H9 (cell line): ENCODE measurements around the gene MADCAM1. TPM values are rescaled to one million over a fixed set of nuclear protein-coding genes. Genes with fewer than 3 reads are reported as not detected.

ENCODE experiments used
- DNase-seq: peaks from one replicate; pipeline ENCODE4 v3.0.0-alpha.2; 2017
- H2AFZ ChIP-seq: one replicate; pipeline ENCODE4 v1.6.1; 2013; ENCODE audit warnings: mild to moderate bottlenecking, low read length, control low read depth, moderate library complexity
- H2AK5ac ChIP-seq: 2 replicates; pipeline ENCODE4 v1.6.1; 2013; ENCODE audit warnings: low read length, control low read depth, mixed read lengths; ENCODE audit not compliant: insufficient read length
- H2BK120ac ChIP-seq: one replicate; pipeline ENCODE4 v1.6.1; 2013; ENCODE audit warnings: low read depth, mild to moderate bottlenecking, low read length, control low read depth, inconsistent platforms; ENCODE audit not compliant: poor library complexity, severe bottlenecking
- H2BK12ac ChIP-seq: 2 replicates; pipeline ENCODE4 v1.6.1; 2013; ENCODE audit warnings: low read length, control low read depth, mixed read lengths, low read depth; ENCODE audit not compliant: insufficient read length
- H2BK15ac ChIP-seq: 2 replicates; pipeline ENCODE4 v1.6.1; 2013; ENCODE audit warnings: low read depth, low read length, control low read depth
- H2BK20ac ChIP-seq: one replicate; pipeline ENCODE4 v1.6.1; 2013; ENCODE audit warnings: low read depth, mild to moderate bottlenecking, low read length, control low read depth, inconsistent platforms; ENCODE audit not compliant: poor library complexity, severe bottlenecking
- H2BK5ac ChIP-seq: 2 replicates; pipeline ENCODE4 v1.6.1; 2013; ENCODE audit warnings: low read length, control low read depth, mixed read lengths; ENCODE audit not compliant: insufficient read length
- H3K14ac ChIP-seq: 2 replicates; pipeline ENCODE4 v1.6.1; 2013; ENCODE audit warnings: low read length, control low read depth; ENCODE audit not compliant: insufficient read depth
- H3K18ac ChIP-seq: 2 replicates; pipeline ENCODE4 v1.6.1; 2013; ENCODE audit warnings: low read depth, mild to moderate bottlenecking, mixed read lengths, low read length, control low read depth; ENCODE audit not compliant: insufficient read length
- H3K23ac ChIP-seq: 2 replicates; pipeline ENCODE4 v1.6.1; 2013; ENCODE audit warnings: low read length, control low read depth, mixed read lengths, low read depth; ENCODE audit not compliant: insufficient read length
- H3K23me2 ChIP-seq: 2 replicates; pipeline ENCODE4 v1.6.1; 2013; ENCODE audit warnings: low read depth, mild to moderate bottlenecking, mixed read lengths, low read length, control low read depth; ENCODE audit not compliant: insufficient read length, poor library complexity, severe bottlenecking
- H3K27ac ChIP-seq: 2 replicates; pipeline ENCODE4 v1.5.1; 2013; ENCODE audit warnings: low read length, control low read depth, mixed read lengths, low read depth; ENCODE audit not compliant: insufficient read length
- H3K27me3 ChIP-seq: 2 replicates; pipeline ENCODE4 v1.6.1; 2013; ENCODE audit warnings: low read length, control low read depth, inconsistent platforms; ENCODE audit not compliant: insufficient read depth
- H3K4ac ChIP-seq: 2 replicates; pipeline ENCODE4 v1.6.1; 2013; ENCODE audit warnings: low read depth, mild to moderate bottlenecking, control low read depth, inconsistent platforms, low read length, moderate library complexity
- H3K4me1 ChIP-seq: 2 replicates; pipeline ENCODE4 v1.6.1; 2013; ENCODE audit warnings: low read length, control low read depth, inconsistent platforms; ENCODE audit not compliant: insufficient read depth
- H3K4me2 ChIP-seq: 2 replicates; pipeline ENCODE4 v1.6.1; 2013; ENCODE audit warnings: low read length, control low read depth, mixed read lengths; ENCODE audit not compliant: insufficient read length, insufficient read depth
- H3K56ac ChIP-seq: 2 replicates; pipeline ENCODE4 v1.6.1; 2013; ENCODE audit warnings: low read depth, mild to moderate bottlenecking, mixed read lengths, low read length, control low read depth; ENCODE audit not compliant: insufficient read length
- H3K79me1 ChIP-seq: 2 replicates; pipeline ENCODE4 v1.6.1; 2013; ENCODE audit warnings: low read depth, mild to moderate bottlenecking, moderate library complexity, low read length, control low read depth, inconsistent platforms; ENCODE audit not compliant: insufficient read depth, poor library complexity, severe bottlenecking
- H3K79me2 ChIP-seq: 2 replicates; pipeline ENCODE4 v1.6.1; 2013; ENCODE audit warnings: low read length, control low read depth, inconsistent platforms; ENCODE audit not compliant: insufficient read depth
- H3K9ac ChIP-seq: 2 replicates; pipeline ENCODE4 v1.6.1; 2013; ENCODE audit warnings: low read length, control low read depth, mixed read lengths; ENCODE audit not compliant: insufficient read length; ENCODE audit errors: extremely low read depth
- H3K9me3 ChIP-seq: one replicate; pipeline ENCODE4 v1.6.1; 2013; ENCODE audit warnings: low read depth, low read length, inconsistent platforms; ENCODE audit not compliant: control insufficient read depth
- H3T11ph ChIP-seq: one replicate; pipeline ENCODE4 v1.6.1; 2013; ENCODE audit warnings: mild to moderate bottlenecking, low read length, control low read depth, inconsistent platforms
- H4K20me1 ChIP-seq: one replicate; pipeline ENCODE4 v1.6.1; 2013; ENCODE audit not compliant: control insufficient read depth, insufficient read length, insufficient read depth
- H4K5ac ChIP-seq: 2 replicates; pipeline ENCODE4 v1.6.1; 2013; ENCODE audit warnings: low read depth, mild to moderate bottlenecking, mixed read lengths, low read length, control low read depth; ENCODE audit not compliant: insufficient read length
- H4K8ac ChIP-seq: replicated peaks from 2 replicates; pipeline ENCODE4 v1.6.1; 2013; ENCODE audit warnings: low read length, control low read depth, mixed read lengths, low read depth; ENCODE audit not compliant: insufficient read length
- H4K91ac ChIP-seq: 2 replicates; pipeline ENCODE4 v1.6.1; 2013; ENCODE audit warnings: low read depth, mild to moderate bottlenecking, moderate library complexity, mixed read lengths, low read length, control low read depth; ENCODE audit not compliant: insufficient read length
- H3K27ac Mint-ChIP-seq, 3 experiments: 2 replicates in 2 of 3; 3 replicates in 1 of 3; pipeline ENCODE4 v1.8.0; 2020 to 2021; ENCODE audit warnings: mixed read lengths in 3 of 3, mild to moderate bottlenecking in 1 of 3, moderate library complexity in 1 of 3
- H3K27me3 Mint-ChIP-seq: 2 replicates; pipeline ENCODE4 v1.8.0; 2021; ENCODE audit warnings: low read depth, mild to moderate bottlenecking, moderate library complexity, mixed read lengths
- H3K36me3 Mint-ChIP-seq, 3 experiments: 2 replicates in 2 of 3; 3 replicates in 1 of 3; pipeline ENCODE4 v1.8.0; 2020 to 2021; ENCODE audit warnings: low read depth in 3 of 3, mixed read lengths in 3 of 3; ENCODE audit not compliant: insufficient read depth in 1 of 3
- H3K4me1 Mint-ChIP-seq, 2 experiments: 2 replicates each; pipeline ENCODE4 v1.8.0; 2020; ENCODE audit warnings: mixed read lengths in 2 of 2
- H3K4me3 Mint-ChIP-seq, 2 experiments: 2 replicates in 1 of 2; 3 replicates in 1 of 2; pipeline ENCODE4 v1.8.0; 2020 to 2021; ENCODE audit warnings: mild to moderate bottlenecking in 2 of 2, mixed read lengths in 2 of 2, moderate library complexity in 1 of 2
- H3K9me3 Mint-ChIP-seq, 2 experiments: 2 replicates in 1 of 2; 3 replicates in 1 of 2; pipeline ENCODE4 v1.8.0; 2020; ENCODE audit warnings: mild to moderate bottlenecking in 2 of 2, mixed read lengths in 2 of 2, moderate library complexity in 1 of 2
- WGBS: extraction: QIAGEN DNeasy Blood & Tissue Kit; methylation state at CpG from one replicate; pipeline ENCODE4 v1.1.7; 2013; ENCODE audit warnings: missing lambda C conversion rate, low lambda C conversion rate, mixed read lengths; ENCODE audit not compliant: insufficient read length; ENCODE audit errors: extremely low coverage; 5-methylcytosine and 5-hydroxymethylcytosine counted together
- total RNA-seq: library from RNA; stranded (reverse); gene quantifications from 2 replicates; pipeline ENCODE4 v1.2.1, GENCODE V29; 2021
- TF ChIP-seq, protein P1 (sequence below): fragments of 200-600 bp; sonication (generic); conservative IDR thresholded peaks from 3 replicates; pipeline ENCODE4 v1.8.0; 2021; ENCODE audit warnings: antibody characterized with exemption, mild to moderate bottlenecking

The MADCAM1 gene
- total RNA-seq, 1 experiment from 2014 or later: 1.2 TPM

DNA sequence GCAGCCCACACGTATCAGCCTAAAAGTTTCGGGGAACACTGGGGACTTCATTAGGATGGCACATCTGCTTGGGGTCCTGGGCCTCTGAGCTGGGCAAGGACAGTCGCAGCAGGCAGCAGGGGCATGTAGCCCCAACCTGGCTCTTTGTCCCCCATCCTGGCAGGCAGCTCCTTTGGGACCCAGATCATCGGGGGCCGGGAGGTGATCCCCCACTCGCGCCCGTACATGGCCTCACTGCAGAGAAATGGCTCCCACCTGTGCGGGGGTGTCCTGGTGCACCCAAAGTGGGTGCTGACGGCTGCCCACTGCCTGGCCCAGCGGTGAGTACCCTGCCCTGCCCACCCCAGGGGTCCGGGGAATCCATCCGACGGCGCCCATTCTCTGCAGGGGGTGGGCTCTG lies 50.8 kb downstream of the MADCAM1 start:
- no peak overlapping the region for H2BK12ac ChIP-seq
- H3T11ph ChIP-seq: no peak overlapping the region
- no peak overlapping the region for H3K4ac ChIP-seq
- no peak overlapping the region for H4K8ac ChIP-seq
- no peak overlapping the region for H4K5ac ChIP-seq
- no peak overlapping the region for H3K56ac ChIP-seq
- no peak overlapping the region for H2BK5ac ChIP-seq
- H3K4me1 ChIP-seq: no peaks in the 10 kb centered on the region
- no peak overlapping the region for H3K14ac ChIP-seq
- H3K23me2 ChIP-seq: no peaks in the 10 kb centered on the region
- Mint-ChIP-seq H3K4me3 (no peak overlapping the region), H3K4me1 (peaks cover 4 to 6% of the 10 kb centered on the region in 2 experiments; a peak in 2 of 4 replicates), H3K36me3 (peaks cover 0 to 7% (median 4%) of the 10 kb centered on the region in 3 experiments; a peak in 3 of 7 replicates), H3K9me3 (no peaks in the 10 kb centered on the region; a peak in 1 of 5 replicates), H3K27me3 (peaks cover 22% of the 10 kb centered on the region), H3K27ac (no peak overlapping the region)
- no peak overlapping the region for H2AK5ac ChIP-seq
- no peak overlapping the region for H2BK15ac ChIP-seq
- TF ChIP-seq, protein P1, sequence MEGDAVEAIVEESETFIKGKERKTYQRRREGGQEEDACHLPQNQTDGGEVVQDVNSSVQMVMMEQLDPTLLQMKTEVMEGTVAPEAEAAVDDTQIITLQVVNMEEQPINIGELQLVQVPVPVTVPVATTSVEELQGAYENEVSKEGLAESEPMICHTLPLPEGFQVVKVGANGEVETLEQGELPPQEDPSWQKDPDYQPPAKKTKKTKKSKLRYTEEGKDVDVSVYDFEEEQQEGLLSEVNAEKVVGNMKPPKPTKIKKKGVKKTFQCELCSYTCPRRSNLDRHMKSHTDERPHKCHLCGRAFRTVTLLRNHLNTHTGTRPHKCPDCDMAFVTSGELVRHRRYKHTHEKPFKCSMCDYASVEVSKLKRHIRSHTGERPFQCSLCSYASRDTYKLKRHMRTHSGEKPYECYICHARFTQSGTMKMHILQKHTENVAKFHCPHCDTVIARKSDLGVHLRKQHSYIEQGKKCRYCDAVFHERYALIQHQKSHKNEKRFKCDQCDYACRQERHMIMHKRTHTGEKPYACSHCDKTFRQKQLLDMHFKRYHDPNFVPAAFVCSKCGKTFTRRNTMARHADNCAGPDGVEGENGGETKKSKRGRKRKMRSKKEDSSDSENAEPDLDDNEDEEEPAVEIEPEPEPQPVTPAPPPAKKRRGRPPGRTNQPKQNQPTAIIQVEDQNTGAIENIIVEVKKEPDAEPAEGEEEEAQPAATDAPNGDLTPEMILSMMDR: no peak
- H2AFZ ChIP-seq: no peak overlapping the region
- H2BK20ac ChIP-seq: no peak overlapping the region
- H3K18ac ChIP-seq: no peak overlapping the region
- H3K79me1 ChIP-seq: no peaks in the 10 kb centered on the region
- no peaks in the 10 kb centered on the region for H3K9me3 ChIP-seq
- H2BK120ac ChIP-seq: no peak overlapping the region
- H4K91ac ChIP-seq: no peak overlapping the region
- peak; percentile 25 for DNase-seq
- no peak overlapping the region for H3K9ac ChIP-seq
- H3K23ac ChIP-seq: no peak overlapping the region
- H4K20me1 ChIP-seq: no peaks in the 10 kb centered on the region
- no peaks in the 10 kb centered on the region for H3K27me3 ChIP-seq
- no peaks in the 10 kb centered on the region for H3K79me2 ChIP-seq
- no peak overlapping the region for H3K4me2 ChIP-seq
- no peak overlapping the region for H3K27ac ChIP-seq
- no CpG with 5 or more reads among the region's 15 CpGs for WGBS
